Pulmonary artery endothelial cell (primary cell): Measurements from ENCODE around the gene TBPL2. TPM values are rescaled to one million over a fixed set of nuclear protein-coding genes. Genes with fewer than 3 reads are reported as not detected.
"Not testable (repeated sequence)": the region's sequence is repeated elsewhere in the genome, so short reads cannot be mapped to it uniquely, and the experiment has no call there.

Experiments
- DNase-seq: peaks from one replicate; pipeline ENCODE4 v3.0.0-alpha.2; 2011; ENCODE audit warnings: low read depth, low spot score
- total RNA-seq: library from RNA; depleted of rRNA; stranded (reverse); fragments of >200 nt; gene quantifications from 2 replicates; pipeline ENCODE4 v1.2.3, GENCODE V29; 2014

The TBPL2 gene
- total RNA-seq: not detected in 2 replicates

DNA sequence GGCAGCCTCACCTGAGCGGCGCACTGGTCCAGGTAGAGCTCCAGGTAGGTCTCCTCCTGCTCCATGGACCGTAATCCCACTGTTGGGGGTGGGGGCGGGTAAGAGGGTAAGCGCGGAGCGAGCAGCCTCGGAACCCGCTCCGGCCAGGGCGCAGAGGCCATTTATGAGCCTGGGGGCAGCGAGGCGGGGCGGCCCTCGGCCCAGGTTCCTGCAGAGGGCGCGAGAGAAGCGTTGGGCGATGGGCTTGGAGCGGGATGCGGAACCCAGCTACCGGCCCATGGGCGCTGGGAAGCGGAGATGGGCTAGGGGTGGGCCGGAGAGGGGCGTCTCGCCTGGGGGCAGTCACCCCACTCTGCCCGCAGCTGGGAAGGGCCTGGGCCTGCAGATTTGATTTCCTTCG lies at the start of gene TBPL2:
TBPL2 (minus strand) TSS at position 232 of the 400 bp plus-strand sequence; CDS start at position 65, 167 bp downstream.
- no peak for DNase-seq

DNA sequence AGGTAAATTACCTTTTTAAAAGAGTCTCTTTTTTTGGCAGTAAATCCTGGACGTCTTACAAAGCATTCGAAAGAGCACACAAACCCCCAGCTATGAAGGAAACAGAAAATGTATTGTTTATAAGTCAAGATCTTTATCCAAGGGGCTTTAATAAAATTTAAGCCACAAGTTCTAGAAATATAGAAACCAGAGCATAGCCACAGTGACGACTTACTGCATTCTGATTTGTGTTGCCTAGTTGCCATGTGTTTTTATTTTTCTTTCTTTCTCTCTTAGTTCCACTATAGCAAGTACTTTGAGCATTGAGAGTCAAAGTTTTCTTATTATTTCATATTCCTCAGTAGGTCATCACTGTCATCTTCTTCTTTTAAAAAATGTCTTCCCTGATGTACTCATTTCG lies 47.8 kb upstream of the TBPL2 start:
- no peak for DNase-seq

DNA sequence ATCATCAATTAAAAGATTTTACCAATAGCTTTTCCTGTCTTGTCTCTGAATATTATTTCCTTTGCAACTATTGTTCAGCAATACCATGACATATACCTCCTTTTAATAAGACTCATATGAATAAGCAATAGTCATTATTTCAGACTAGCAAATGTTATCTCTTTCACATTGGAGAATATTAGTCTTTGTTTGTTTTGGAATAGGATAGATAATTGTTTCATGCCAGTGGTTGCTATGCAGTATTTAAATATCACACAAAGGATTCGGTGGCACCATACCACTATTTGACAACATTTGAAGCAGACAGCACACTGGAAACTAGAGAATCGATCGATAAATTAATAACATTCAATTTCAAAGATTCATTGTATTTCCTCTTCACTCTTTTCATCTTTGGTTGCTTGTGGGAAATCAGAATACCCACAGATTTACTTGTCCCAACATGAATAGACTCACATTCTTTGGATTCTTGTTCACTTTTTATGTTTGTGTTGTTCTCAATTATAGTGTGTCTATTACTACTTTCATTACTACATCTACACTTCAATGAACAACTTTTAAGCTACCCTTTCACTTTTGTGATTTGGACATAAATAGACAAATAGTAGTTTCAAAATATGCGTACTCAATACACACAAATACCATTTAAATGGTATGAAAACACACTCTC lies 42.7 kb upstream of the TBPL2 start:
- DNase-seq: no peak

DNA sequence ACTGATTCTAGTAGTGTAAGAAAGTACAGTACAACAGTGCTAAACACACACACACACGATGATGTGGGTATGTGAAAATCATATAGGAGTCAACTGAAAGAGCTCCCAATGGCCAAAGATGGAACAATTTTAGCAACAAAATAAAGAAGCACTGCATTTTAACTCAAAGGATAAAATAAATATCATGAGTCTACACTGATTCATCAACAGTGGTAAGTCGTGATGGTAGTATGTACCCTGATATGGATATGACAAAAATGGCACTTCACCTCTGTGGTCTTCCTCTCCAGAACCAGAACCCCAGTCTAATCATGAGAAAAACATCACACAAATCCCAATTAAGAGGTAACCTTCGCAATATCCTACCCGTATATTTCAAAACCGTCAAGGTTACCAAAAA lies 41.4 kb upstream of the TBPL2 start:
- DNase-seq: no peak

DNA sequence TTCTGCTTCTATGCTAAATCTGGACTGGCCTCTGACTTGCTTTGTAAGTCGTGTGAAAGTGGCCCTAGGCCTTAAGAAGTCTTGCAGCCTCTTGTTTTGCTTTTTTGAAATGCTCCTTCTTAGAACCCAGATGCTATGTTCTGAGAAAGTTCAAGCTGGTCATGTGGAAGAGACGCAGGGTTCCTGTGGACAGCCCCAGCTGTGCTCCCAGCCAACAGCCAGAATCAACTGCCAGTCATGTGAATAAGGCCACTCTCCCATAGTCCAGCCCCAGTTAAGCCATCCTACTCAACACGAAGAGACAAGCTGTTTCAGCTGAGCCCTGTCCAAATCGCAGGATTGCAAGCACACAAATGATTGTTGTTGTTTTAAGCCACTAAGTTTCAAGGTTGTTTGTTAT lies 37.3 kb upstream of the TBPL2 start:
- DNase-seq: no peak

DNA sequence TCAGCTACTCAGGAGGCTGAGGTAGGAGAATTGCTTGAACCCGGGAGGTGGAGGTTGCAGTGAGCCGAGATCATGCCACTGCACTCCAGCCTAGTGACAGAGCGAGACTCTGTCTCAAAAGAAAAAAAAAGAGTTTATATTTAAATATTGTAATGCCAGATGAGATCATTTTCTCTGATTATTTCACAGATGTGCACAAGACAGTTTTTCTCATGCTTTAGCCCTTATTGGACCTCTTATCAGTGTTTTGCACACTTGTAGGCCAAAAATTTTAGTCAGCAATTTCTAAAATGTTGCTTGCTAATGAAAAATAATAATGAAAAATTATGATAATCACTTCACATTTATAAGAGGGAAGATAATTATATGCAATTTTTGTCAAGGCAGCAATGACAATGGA lies 36.0 kb upstream of the TBPL2 start:
- DNase-seq: not testable (repeated sequence)

DNA sequence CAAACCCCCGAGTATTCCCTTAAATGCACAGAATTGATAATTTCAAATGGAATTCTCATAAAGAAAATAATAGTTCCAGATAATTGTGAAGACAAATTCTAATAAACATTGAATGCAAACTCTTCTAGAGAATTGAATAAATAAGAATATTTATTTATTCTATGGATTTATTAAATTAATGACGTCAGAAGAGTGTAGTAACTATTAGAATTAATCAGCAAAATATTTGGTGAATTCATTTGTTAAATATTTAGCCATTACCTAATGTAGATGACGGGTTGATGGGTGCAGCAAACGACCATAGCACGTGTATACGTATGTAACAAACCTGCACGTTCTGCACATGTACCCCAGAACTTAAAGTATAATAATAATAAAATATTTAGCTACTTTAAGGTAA lies 33.4 kb upstream of the TBPL2 start:
- no peak for DNase-seq

DNA sequence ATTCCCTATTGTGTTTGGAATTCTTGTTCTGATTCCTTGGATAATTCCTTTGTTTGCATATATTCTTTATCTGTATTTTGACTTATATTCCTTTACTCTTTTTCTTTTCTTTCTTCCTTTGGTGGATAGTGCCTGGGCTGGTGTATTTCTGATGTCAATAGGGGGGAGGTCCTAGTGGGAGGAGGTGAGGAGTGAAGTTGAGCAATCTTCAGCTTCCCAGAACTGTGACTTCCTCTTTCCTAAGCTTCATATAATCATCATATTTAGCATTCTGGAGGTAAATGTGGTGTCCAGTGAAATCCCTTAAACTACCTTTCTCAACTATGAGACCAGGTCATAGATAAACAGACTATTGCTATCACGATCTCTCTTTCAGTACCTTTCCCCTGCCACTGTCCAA lies 29.6 kb upstream of the TBPL2 start:
- DNase-seq: no peak

DNA sequence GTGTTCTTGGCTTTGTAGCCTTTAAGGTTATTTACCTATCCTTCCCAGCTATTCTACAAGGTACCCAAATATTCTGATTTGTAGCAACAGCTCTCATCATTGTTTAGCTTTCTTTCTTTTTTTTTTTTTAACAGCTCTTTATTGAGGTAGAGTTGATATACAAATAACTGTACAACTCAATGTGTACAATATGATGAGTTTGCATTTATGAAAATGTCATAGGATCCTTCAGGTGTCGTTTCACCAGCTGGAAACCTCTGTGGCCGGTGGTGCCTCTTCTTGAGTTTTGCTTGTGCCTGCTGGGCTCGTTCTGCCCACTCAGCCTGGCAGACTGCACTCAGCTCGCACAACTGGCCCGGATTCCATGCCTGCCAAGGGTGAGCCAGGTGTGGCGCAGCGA lies 26.9 kb upstream of the TBPL2 start:
- DNase-seq: no peak

DNA sequence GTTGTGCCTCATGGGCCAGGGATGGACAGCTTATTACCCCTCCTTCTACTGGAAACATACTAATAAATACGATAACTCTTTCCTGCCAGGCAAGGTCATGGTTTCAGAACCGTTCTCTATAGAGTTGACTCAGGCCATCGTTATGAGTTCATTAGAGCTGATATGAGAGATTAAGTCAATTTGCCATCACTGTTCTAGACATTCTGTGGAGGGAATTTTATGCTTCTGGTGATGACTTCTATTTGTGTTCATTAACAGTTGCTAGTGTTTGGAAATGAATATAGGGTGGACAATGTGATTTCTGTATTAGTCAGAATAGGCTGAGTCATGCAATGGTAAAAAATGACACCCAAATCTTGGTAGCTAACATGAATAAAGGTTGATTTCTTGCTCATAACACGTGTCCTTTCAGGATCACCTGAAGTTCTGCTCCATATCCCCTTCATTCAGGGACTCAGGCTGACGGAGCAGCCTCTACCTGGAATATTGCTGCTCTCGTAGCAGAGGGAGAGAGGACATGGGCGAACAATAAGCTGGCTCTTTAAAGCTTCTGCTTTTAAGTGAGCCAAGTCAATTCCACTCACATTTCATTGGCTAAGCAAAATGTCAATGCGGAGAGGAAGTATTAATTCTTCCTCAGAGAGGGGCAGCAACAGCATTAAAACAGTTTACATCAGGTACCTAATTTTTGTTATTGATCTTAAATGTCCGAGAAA lies 18.5 kb upstream of the TBPL2 start:
- no peak for DNase-seq

DNA sequence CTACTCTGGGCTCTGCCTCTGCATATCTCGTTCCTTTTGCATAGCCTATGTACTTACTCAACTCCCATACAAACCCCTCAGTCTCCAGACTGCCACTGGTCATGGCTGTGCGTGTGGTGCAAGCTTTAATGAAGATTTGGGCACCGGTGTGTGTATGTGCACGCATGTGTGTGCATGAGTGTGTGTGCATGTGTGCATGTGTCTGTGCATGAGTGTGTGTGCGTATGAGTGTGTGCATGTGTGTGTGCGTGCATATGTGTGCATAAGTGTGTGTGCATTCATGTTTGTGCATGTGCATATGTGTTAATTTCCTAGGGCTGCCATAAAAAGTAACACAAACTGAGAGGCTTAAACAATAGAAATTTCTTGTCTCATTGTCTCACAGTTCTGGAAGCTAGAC lies 17.1 kb upstream of the TBPL2 start:
- DNase-seq: no peak

DNA sequence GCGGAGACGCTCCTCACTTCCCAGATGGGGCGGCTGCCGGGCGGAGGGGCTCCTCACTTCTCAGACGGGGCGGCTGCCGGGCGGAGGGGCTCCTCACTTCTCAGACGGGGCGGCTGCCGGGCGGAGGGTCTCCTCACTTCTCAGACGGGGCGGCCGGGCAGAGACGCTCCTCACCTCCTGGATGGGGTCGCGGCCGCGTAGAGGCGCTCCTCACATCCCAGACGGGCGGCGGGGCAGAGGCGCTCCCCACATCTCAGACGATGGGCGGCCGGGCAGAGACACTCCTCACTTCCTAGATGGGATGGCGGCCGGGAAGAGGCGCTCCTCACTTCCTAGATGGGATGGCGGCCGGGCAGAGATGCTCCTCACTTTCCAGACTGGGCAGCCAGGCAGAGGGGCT lies 16.0 kb upstream of the TBPL2 start:
- DNase-seq: not testable (repeated sequence)

DNA sequence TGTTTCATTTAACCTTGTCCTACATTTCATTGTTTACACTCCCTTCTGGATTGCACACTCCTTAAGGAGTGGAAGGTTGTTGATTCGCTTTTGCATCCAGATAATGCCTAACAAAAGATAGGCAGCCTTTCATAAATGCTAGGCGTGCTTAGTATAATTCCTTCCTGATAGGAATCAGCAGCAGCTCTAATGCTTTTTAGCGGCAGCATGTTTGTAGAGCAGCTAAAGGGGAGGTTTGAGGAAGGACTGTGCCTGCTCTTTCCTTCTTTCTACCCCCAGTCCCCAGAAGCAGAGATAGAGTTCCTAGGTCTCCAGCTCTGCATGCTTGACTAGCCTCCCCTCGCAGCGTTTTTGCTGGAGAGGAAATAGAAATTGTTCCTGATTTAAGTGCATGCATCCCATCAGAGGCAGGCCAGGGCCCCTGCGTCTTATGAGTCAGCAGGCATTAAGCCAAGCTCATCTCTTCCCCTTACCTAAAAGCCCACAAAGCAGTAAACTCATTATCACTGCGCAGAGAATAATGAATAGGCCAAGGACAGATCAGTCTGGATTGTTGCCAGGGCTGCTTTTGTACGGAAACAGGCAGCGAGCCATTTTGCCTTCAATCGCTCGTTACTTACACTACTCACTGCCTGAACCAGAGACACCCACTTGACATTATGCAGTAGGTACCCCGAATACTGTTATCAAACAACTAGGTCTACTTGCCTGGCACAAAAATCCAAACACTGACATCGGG lies 14.0 kb upstream of the TBPL2 start:
- peak; percentile 49 for DNase-seq

DNA sequence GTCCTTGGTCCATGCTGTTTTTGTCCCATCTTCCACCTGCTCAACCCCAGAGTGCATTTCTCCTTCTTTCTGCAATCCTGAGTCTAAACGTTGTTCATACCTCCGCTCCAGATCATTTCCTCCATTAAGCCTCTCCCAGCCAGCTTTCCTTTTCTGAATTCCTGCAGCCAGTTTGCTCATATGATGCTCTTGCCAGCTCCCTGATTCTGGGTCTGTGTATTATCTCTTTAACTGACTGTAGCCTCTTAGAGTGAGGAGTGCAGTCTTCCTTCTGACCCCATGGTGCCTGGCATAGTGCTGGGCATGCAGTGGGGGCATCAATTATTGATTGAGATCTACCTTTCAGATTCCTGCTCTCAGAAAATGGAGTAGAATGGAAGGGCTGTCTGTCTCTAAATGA lies 11.5 kb upstream of the TBPL2 start:
- no peak for DNase-seq

DNA sequence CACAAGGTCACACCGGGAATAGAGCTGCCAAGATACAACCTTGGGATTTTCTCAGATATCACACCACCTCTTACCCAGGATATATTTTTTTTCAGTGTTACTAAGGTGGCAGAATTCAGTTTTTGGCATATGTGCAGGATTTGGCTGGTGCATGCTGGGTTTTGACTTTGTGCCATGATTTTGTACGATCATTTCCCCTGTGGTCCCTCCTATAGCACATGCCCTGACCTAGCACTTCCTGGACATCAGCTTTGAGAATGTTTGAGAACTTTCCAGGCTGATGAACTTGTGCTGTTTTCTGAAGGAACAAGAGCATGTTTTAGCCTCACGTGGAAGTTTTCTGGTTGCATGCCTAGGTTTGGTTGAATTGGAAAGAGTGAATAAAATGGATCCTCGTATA lies 11.0 kb upstream of the TBPL2 start:
- DNase-seq: peak; percentile 36

DNA sequence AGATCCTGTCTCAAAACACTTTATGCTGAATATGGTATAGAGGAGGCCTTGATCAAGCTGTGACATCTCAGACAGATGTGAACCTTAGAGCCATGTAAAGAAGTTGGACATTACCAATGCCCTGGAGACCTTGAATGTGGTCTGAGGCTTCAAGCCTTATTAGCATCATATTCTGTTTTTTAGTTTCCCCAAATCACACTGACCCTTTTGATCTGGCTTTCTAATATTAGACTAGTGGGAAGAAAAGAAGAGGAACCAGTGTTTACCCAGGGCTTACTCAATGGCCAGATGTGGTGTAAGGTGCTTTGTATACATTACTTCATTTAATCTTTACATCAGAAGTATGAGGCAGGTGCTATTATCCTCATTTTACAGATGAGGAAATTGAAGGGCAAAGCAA lies 10.6 kb upstream of the TBPL2 start:
- no peak for DNase-seq

DNA sequence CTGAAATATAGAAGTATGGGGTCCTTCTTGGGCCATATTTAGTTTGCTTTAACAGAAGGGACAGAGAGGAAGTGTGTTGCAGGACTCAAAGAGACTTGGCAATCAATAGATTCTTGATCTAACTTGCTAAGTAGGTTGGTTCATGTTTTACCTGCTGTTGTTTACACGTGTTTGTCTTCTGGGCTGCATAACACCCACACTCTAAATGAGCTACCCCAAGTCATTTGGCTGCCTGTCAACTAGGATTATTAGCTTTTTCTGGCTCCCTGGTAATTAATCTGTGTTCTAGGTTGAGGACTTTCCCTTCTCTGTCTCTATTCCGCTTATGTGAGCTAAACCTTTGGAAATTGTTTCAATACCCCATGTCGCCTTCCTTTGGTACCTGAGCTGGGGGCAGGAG lies 10.1 kb upstream of the TBPL2 start:
- no peak for DNase-seq

DNA sequence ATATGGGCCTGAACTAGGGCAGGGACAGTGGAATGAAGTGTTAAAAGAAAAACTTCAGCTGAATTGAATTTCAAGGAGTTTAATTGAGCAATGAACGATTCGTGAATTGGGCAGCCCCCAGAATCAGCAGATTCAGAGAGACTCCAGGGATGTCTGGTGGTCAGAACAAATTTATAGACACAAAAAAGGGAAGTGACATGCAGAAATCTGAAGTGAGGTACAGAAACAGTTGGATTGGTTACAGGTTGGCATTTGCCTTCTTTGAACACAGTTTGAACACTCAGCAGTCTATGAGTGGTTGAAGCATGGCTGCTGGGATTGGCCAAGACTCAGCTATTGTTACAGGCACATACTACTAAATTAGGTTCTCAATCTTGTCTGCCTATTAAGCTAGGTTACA lies 9.7 kb upstream of the TBPL2 start:
- DNase-seq: no peak

DNA sequence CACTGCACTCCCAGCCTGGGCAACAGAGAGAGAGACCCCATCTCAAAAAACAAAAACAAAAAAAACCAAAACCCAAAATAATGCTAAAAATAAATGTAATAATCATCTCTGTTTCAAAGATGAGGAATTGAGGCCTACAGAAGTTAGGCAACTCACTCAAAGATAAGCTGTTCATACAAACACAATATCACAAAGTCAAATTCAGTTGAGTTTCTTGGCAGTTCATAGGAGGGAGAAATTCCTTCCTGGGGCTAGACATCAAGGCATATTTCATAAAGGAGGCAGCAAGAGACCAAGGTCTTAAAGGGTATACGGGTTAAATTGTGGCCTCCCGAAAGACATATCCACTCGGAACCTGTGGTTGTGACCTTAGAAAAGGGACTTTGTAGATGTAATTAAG lies 8.7 kb upstream of the TBPL2 start:
- DNase-seq: no peak

DNA sequence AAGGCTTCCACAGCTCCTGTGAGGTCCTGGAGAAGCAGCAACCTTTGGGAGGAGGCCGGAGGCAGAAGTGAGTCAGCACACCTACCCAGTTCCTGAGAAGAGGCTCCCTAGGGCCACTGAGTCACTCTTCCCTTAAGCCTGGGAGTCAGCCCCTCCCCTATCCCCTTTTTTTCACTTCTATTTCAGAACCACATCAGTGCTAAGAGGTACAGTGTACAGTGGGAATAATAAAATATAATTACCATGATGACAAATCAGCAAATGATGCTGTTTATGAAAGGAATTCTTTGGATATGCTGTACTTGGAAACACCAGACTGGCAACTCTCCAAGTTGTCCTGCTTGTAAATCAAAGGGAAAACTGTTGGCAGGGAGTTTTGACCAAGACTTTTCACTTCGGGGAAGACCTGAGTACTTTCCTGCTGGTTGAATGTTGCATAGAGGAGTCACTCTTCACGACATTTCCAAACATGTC lies 7.8 kb upstream of the TBPL2 start:
- peak; percentile 87 for DNase-seq

DNA sequence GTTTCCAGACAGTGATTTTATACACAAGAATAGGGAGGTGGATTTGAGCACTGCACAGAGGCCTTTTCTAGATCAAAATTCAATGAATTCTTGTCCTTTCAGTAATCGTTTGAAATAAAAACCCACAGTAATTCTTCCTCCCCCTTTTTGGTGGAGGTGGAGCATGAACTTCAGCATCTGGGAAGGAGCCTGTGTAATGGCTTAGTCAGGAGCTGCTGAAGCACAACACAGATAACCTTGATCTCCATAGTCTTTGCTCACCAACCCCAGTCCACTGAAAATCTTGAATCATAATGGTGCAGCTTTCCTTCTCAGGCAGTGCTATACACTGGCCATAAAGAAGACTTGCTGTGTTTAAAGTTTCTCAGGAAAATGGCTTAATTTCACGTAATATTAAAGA lies 6.4 kb upstream of the TBPL2 start:
- DNase-seq: peak; percentile 10

DNA sequence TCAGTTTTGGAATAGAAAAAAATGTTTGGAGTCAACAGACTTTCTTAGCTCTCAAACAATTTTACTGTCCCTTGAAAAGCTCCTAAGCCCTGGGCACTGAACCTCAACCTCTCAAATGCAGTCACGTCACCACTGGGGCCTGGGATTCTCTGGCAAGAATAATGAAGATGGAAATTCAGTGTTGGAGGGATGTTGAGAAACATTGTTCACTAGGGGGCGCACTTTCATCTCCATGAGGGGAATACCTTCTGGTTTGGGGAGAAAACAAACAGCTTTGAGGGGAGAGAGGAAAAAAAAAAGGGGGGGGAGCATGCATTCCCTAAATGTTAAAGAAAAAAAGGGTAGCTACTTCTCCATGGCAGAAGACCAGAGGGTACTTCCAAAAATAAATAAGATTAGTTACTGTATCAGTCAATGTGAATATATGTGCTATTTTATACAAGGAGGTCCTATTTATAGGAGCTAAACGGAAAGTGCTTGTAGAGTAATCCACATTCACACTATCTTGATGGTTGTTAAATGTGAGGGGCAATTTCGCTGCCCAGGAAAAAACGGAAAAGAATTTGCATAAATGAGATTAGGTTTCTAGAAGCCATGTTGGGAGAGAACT lies 5.8 kb upstream of the TBPL2 start:
- peak; percentile 52 for DNase-seq
